Hematopoietic multipotent progenitor cell treated with erythropoietin and hydrocortisone succinate and interleukin-3 and kit ligand, for 4 days (in vitro differentiated cells): ENCODE results near the gene TAS2R4.
"Not testable (repeated sequence)": the region's sequence is repeated elsewhere in the genome, so short reads cannot be mapped to it uniquely, and the experiment has no call there.

Experiments
- DNase-seq: peaks from one replicate; pipeline ENCODE4 v3.0.0-alpha.2; 2015

The TAS2R4 gene, protein sequence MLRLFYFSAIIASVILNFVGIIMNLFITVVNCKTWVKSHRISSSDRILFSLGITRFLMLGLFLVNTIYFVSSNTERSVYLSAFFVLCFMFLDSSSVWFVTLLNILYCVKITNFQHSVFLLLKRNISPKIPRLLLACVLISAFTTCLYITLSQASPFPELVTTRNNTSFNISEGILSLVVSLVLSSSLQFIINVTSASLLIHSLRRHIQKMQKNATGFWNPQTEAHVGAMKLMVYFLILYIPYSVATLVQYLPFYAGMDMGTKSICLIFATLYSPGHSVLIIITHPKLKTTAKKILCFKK

DNA sequence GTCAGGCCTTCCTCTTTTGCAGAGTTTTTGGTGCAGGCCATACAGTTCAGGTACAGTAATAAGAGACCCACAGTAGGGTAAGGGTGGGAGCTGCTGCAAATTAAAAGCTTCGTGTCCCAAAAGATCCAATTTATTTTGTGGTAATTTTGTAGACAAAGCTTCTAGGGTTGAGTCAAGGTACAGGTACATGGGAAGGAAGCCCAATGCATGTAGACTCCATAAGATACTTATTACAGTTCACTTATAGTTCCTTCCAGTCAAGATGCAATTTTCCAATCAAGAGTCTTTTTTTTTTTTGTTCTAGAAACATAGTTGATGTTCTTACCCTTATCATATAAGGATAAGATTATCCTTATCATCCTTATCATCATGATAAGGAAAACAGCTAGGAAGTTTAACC, at the start of gene TAS2R4:
TSS of gene TAS2R4 (plus strand) at position 301 of the 400 bp plus-strand sequence. CDS start 1,815 bp downstream, outside the sequence.
- DNase-seq = no peak

DNA sequence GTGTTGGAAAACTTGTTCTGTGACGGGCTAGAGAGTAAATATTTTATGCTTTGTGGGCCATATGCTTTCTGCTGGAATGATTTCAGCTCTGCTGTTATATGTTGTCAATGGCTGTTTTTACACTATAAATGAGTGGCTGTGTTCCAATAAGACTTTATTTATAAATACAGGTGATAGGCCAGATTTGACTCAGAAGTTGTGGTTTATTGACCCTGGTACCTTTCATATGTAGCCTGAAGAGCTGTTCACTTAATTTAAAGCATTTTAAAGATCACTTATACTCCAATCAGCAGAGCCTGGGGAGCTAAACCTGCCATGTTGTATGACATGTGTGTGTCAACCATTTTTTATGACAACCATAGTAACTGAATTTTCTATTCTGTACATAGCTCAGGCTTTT, 47.5 kb upstream of the TAS2R4 start:
- no peak for DNase-seq

DNA sequence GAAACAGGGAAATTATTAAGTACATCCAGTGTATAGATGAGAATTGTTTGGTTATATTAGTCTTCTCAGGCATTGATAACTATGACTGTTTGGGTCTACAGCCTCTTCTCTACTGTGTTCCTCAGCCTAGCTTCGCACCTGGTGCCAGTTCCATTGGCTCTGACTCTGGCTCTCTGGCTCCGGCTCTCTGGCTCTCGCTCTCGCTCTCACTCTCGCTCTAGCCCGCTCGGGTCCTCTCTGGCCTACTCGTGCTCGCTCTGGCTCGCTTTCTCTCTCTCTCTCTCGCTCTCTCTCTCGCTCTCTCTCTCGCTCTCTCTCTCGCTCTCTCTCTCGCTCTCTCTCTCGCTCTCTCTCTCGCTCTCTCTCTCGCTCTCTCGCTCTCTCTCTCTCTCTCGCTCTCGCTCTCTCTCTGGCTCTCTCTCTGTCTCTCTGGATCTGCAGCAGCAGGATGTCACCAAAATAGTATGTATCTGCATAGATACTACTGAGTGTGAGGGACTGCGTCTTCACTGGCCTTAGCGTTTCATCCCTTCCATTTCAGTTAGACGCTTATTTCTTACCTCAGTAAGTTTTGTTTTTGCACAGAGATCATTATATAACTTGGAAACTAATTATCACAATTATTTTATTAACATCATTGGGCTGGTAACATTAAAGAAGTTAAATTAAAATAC, 44.9 kb upstream of the TAS2R4 start:
- no peak for DNase-seq

DNA sequence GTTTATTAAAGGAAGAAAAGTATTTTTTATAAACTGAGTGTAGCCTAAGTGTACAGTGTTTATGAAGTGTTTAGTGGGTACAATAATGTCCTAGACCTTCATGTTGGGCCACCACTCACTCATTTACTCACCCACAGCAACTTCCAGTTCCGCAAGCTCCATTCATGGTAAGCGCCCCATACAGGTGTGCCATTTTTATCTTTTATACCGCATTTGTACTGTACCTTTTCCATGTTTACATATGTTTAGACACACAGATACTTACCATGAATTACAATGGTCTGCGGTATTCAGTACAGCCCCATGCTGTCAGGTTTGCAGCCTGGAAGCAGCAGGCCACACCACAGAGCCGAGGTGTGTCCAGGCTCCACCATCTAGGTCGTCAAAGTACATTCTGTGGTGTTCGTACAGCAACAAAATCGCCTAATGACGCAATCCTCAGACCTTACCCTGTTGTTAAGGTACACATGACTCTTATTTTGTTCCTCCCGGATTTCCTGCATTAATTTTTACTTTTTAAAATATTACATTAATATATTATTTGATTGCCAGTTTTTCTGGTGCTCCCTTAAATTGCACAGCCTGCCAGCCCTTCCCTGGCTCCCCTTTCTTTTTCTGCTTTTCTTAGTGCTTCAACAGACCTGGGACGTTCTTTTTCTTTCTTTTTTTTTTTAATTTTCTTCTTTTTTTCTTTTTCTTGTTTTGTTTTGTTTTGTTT, 39.2 kb upstream of the TAS2R4 start:
- DNase-seq = peak; percentile 60

DNA sequence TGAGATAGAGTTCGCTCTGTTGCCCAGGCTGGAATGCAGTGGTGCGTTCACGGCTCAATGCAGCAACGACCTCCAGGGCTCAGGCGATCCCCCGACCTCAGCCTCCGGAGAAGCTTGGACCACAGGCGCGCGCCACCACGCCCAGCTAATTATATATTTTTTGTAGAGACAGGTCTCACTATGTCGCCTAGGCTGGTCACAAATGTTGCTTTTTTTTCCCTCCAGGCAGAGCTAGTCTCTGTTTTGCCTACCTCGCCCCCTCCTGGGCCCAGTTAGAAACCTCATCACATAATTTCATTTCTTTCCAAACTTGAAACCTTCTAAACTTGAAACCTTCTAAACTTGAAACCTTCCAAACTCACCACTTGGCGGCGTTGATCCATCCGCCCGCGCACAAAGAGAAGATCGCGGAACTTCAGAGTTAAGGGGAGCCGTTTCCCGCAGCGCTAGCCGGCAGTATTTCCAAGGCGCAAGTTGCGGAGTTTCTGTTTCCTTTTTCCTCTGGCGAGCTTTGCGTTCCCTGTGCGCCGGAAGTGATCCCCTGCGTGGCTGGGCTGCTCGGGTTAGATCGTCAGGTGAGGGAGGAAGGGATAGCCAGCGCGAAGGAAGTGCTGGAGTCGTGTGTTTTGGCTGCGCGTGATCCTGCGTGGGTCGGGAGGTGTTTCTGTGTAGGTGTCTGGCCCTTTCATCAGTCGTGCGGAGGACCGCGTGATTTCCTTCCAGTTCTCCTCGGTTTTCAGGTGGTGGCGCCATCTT, 38.5 kb upstream of the TAS2R4 start, which contains the start of gene SSBP1:
TSS of gene SSBP1 (plus strand) at position 523 of the 756 bp plus-strand sequence. CDS start 809 bp downstream, outside the sequence.
- DNase-seq = peak; percentile 98

DNA sequence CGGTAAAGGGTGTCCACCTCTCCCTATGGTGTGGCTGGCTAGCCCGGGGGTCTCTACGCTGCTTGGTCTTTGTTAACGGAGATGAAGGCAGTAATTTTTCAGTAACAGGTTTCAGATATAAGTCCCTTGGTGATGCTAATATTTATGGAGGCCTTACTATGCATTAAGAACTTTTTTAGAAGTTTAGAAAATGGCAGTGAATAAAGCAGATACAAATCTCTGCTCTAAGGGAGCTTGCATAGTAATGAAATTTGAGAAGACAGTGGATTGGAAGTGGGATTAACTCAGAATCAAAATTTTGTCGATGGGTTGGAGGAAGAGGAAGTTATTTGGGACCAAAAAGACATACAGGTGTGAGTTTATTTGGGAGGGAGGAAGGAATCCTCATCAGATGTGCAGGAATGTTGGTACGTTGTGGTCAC, 37.9 kb upstream of the TAS2R4 start:
- DNase-seq = no peak

DNA sequence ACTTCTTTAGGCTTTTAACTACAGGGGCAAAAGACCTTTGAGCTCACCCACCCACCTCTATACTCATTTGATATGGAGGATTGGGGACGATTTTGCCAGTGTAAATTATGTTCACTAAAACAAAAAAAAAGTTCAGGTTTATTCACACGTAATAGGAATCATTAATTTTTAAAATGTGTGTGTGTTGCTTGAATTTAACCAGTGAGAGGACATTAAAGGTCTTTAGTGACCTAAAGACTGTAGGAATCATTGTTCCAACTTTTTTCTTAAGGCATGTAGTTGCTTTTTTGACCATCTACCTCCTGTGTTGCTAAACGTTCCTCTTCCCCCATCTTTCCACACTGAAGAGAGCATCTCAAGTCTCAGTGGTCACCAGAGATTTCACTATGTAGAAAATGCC, 37.2 kb upstream of the TAS2R4 start:
- no peak for DNase-seq

DNA sequence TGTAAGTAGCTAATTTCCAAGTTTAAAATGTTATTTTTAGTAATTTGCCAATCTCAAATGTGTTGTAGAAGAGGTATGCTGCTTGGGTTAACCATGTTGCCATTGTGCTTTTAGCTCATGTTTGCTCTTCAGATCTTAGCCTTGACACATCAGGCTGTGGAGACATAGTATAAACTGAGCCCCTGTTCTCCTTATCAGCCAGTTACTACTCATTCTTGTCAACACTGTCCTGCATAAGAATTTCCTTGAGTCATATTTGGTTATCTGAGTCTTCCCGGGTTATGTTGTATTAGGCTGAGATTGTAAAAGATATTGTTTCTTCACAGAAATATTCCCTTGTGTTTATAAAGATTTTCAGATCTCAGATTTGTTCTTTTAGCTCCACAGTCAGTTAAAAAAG, 34.2 kb upstream of the TAS2R4 start:
- DNase-seq = no peak

DNA sequence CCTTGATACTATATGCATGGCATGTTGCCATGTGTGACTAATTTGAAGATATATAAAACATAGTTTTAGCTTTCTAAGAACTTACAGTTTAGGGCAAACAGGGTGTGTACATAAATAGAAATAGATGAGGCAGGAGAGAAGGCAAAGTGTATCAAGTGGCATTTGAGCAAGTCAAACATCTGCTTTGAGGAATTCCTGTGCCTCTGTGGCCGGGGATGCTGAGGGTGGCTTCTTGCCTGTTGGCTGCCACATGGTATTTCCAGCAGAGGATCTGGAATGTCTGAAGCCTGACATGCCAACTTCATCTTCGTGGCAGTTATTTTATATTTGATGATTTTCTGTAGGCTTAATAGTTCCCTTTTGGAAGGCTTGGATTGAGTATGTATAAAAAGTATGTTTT, 32.3 kb upstream of the TAS2R4 start:
- no peak for DNase-seq

DNA sequence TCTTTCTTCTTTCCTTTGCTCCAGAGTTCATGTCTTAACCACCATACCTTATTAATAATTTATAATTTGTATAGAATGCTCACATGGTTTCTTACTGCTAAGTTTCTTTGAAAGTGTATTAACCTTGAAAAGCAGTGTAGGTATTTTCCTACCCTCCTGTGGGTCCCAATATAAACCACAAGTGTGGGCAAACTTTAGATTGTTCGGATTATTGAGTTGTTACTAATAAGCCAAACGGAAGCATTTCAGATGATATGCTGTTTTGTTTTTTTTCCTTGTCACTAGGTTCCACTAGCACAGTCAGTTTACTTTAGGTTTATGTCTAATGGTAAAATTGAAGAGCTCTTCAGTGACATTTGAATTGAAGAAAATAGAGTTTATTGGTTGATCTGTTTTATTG, 28.1 kb upstream of the TAS2R4 start:
- no peak for DNase-seq

DNA sequence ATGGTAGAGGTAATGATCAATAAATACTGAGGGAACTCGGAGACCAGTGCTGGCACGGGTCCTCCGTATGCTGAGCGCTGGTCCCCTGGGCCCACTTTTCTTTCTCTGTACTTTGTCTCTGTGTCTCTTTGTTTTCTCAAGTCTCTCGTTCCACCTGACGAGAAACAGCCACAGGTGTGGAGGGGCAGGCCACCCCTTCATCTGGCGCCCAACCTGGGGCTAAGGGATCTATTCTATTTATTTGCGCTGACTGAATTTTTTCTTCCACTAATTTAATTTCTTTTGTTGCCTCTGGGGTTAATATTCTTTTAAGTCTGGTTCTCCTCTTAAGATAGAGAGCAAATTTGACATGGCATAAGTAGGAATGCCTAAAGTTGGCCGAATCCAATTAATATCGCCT, 24.6 kb upstream of the TAS2R4 start:
- DNase-seq = peak; percentile 28

DNA sequence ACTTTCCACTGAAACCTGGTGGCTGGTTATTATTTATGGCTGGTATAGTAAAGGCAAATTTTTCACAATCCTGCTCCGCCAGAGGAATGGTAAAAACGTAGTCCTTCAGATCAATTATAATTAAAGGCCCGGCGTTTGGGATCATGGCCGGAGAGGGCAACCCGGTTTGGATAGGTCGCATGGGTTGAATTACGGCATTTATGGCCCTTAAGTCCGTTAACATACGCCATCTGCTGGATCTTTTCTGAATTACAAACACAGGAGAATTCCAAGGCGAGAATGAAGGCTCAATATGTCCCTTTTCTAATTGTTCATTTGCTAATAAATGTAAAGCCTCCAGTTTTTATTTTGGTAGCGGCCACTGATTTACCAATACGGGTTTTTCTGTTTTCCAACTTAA, 23.8 kb upstream of the TAS2R4 start:
- peak; percentile 44 for DNase-seq

DNA sequence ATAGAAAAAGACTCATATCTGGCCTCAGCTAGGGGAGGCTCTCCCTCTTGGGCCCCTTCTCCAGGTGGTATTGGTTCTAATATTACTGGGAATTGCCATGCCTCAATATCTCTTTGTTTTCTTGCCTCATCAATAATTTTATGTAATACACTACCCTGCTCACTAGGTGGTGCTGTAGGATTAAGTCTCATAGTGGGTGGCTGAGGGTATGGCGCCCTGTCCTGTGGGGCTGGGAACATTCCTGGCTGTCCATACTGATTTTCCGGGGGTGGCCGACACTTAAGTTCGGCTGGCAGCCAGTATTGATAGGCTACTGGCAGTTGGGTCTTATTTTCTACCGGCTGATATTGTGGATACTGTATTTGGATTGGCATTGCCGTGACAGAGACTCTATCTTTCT, 21.5 kb upstream of the TAS2R4 start:
- peak; percentile 70 for DNase-seq

DNA sequence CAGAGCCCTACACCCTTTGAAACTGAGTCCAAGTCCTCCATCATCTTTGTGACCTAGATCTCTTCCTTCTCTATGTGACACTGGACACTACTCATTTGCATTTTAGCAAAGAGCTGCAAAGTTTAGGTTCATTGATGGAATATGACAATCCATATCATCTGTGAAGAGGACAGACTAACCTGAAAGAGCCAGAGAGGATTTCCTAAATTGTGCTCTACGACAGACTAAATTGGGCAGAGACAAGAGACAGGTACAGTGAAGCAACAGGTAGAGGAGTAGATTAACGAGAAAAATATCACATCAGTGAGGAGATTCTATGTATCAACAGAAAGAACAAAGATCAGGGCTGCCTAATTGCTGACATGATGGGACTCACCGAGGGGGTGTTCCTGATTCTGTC, 12.7 kb upstream of the TAS2R4 start, which contains the start of gene TAS2R3:
TSS of gene TAS2R3 (plus strand) at position 301 of the 400 bp plus-strand sequence. CDS start at position 363, 62 bp downstream.
- DNase-seq = no peak

DNA sequence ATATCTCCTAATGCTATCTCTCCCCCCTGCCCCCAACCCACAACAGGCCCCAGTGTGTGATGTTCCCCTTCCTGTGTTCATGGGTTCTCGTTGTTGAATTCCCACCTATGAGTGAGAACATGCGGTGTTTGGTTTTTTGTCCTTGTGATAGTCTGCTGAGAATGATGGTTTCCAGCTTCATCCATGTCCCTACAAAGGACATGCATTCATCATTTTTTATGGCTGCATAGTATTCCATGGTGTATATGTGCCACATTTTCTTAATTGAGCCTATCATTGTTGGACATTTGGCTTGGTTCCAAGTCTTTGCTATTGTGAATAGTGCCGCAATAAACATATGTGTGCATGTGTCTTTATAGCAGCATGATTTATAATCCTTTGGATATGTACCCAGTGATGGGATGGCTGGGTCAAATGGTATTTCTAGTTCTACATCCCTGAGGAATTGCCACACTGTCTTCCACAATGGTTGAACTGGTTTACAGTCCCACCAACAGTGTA, 6.3 kb upstream of the TAS2R4 start:
- DNase-seq = not testable (repeated sequence)

DNA sequence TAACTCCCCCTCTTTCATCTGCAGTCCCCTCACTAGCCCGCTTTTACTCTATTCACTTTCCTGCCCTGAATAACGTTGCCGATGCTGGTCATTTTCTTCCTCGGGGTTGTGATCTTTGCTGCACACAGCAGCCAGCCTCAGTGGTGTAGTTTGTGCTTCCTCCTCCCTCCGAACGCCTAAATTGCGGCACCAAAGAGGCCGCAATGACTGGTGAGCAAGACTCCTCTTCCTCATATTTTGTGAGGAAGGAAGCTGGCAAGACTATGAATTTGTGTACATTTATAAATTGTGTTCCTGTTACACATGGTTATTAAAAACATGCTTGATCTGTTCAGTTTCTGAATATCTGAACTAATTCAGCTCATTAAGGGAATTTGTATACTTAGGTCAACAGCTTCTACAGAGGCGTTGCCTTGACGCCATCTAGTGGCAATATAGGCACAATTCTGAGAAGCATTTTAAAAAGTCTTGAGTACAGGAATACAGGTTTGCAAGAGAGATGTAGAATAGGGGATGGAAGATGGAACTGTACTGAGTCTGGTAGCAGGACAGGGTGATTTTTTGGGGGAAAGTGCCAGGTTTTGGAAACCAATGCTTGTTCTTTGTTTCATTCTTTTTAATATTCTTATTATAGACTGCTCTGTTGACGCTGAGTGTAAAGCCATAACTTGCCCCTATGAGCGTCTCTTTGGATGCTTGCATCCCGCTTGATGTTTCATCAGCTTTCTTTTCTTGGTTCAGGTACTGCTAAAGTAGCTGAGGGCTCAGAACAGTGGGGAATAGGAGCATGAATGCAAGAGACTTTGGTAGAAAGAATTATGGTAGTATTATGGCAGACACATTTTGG, 9.5 kb downstream of the TAS2R4 start:
- DNase-seq = peak; percentile 82

DNA sequence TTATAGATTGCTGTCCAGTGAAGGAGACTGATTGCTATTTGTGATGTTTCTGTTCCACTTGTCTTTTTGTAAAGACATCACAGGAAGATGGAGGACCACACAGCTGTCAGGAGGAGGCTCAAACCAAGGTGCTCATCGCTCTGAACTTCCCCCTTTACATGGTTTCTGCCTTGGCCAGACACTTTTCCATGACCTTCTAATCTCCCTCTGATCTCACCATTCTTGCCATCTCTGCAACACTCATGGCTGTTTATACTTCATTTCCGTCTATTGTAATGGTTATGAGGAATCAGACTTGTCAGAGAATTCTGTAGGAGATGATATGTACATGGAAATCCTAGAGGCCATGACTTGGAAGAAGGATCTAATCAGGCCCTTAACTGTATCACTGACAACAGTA, 11.8 kb downstream of the TAS2R4 start:
- DNase-seq = no peak

DNA sequence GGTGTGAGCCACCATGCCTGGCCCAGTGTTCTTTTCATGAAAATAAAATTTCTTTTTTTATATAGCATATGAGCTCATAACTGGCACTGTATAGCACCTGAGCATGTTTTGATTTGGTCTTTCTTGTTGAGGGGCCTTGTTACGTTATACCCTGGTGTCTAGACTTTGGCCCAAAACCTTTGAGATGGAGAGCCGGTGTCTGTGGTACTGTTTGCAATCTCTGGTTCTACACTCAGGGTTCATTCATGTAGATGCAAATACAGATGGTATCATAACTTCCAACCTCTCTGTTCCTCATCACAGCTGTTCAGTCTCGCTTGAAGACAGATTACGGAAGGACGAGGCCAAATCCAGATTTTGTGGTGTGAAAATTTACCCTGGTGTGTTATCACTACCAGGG, 13.4 kb downstream of the TAS2R4 start, which contains the start of gene TAS2R5:
TSS of gene TAS2R5 (plus strand) at position 301 of the 400 bp plus-strand sequence. CDS start 145 bp downstream, outside the sequence.
- DNase-seq = no peak

DNA sequence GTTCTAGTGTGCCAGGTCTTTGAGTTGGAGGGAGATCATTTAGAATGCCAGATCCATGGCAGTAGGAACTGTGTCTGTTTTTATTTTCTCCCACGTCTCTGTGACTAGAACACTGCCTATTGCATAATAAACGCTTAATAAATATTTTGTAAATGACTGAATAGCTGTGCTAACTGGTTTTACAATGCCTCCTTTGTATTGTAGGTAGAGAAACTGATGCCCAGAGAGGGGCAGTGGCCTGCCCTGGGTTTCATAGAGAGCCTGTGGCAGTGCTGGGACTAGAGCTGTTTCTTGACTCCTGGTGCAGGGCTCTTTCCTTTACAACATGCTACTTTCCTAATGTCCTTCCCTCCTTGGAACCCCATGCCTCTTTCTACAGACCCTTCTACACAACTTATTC, 16.1 kb downstream of the TAS2R4 start:
- DNase-seq = no peak

DNA sequence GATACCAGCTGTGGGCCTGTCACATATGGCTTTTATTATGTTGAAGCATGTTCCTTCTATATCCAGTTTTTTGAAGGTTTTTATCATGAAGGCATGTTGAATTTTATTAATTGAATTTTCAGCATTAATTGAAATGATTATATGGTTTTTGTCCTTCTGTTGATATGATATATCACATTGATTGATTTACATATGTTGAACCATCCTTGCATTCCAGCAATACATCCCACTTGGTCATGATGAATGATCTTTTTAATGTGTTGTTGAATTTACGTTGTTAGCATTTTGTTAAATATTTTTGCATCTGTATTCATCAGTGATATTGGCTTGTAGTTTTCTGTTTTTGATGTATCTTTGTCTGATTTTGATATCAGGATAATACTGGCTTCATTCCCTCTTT, 43.6 kb downstream of the TAS2R4 start:
- DNase-seq = no peak

DNA sequence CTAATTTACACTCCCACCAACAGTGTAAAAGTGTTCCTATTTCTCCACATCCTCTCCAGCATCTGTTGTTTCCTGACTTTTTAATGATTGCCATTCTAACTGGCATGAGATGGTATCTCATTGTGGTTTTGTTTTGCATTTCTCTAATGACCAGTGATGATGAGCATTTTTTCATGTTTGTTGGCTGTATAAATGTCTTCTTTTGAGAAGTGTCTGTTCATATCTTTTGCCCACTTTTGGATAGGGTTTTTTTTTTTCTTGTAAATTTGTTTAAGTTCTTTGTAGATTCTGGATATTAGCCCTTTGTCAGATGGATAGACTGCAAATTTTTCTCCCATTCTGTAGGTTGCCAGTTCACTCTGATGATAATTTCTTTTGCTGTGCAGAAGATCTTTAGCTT, 46.0 kb downstream of the TAS2R4 start:
- not testable (repeated sequence) for DNase-seq
